Measurements from ENCODE around the gene BCAS3.

BCAS3 gene

DNA sequence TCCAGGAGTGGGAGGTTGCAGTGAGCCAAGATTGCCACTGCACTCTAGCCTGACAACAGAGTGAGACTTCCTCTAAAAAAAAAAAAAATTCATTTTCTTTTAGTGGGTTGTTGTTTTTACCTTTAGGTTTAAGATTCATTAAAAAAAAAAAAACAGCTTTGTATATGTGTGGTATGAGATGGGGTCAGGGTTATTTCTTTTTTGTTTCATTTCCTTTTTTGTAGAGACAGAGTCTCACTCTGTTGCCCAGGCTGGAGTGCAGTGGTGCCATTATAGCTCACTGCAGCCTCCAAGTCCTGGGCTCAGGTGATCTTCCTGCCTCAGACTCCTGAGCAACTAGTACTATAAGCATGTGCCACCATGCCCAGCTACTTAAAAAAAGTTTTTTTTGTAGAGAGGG is 47.0 kb downstream of the BCAS3 start:
- POLR2A ChIA-PET: no interaction called here
- CTCF ChIA-PET: no interaction called here
- no peak for DNase-seq (ENCODE audit: extremely low spot score)
- TF ChIP-seq, protein P1, sequence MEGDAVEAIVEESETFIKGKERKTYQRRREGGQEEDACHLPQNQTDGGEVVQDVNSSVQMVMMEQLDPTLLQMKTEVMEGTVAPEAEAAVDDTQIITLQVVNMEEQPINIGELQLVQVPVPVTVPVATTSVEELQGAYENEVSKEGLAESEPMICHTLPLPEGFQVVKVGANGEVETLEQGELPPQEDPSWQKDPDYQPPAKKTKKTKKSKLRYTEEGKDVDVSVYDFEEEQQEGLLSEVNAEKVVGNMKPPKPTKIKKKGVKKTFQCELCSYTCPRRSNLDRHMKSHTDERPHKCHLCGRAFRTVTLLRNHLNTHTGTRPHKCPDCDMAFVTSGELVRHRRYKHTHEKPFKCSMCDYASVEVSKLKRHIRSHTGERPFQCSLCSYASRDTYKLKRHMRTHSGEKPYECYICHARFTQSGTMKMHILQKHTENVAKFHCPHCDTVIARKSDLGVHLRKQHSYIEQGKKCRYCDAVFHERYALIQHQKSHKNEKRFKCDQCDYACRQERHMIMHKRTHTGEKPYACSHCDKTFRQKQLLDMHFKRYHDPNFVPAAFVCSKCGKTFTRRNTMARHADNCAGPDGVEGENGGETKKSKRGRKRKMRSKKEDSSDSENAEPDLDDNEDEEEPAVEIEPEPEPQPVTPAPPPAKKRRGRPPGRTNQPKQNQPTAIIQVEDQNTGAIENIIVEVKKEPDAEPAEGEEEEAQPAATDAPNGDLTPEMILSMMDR (IDR thresholded peaks at IDR 0.05; ENCODE audit: control extremely low read depth, extremely low read depth, low read depth, missing control alignments): no peak

DNA sequence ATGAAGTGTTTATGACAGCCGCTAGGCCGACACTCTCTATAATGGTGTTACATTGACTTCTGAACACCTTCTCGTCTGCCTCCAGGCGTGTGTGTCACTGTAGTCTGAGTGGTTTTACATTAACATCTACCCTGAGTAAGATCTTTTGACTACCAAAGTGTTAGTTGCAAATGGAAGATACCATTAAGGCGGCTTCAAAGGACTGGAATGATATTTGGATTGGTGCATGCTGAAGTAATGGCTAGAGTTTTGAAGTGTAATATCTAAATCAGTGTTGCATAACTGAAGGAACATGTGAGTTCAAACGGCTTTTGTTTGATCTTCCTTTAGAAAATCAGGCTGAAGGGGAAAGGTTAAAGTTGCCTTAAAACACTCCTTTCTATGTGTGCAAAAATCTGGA is 52.2 kb downstream of the BCAS3 start:
- DNase-seq (ENCODE audit: extremely low spot score): no peak
- ChIA-PET CTCF (interaction anchor here (4.3 kb wide), 1 partner anchor 9 kb away, joined by 28 read pairs; no protein-coding TSS in a partner anchor), POLR2A (no interaction called here)
- TF ChIP-seq, protein P1 (IDR thresholded peaks at IDR 0.05; ENCODE audit: control extremely low read depth, extremely low read depth, low read depth, missing control alignments): no peak

DNA sequence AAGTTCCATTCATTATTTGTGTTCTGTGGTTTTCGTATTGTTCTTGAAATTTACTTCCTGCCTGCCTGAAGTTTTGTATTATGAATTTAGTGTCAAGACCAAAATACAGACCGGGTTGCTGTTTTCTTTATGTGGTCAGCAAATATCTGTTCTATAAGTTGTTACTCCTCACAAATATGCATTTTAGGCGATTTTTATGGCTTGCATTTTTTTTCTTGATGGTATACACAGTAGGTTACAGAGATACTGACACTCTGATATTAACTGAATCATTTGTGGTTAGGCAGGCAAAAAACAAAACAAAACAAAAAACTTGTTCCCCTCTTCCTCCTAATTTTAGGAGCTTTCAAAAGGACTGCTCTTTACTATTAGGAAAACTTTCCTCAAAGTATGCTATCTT is 52.6 kb downstream of the BCAS3 start:
- no peak for DNase-seq (ENCODE audit: extremely low spot score)
- POLR2A ChIA-PET: no interaction called here
- CTCF ChIA-PET: interaction anchor here (4.3 kb wide), 1 partner anchor 10 kb away, joined by 28 read pairs; no protein-coding TSS in a partner anchor
- TF ChIP-seq, protein P1 (IDR thresholded peaks at IDR 0.05; ENCODE audit: control extremely low read depth, extremely low read depth, low read depth, missing control alignments): no peak

DNA sequence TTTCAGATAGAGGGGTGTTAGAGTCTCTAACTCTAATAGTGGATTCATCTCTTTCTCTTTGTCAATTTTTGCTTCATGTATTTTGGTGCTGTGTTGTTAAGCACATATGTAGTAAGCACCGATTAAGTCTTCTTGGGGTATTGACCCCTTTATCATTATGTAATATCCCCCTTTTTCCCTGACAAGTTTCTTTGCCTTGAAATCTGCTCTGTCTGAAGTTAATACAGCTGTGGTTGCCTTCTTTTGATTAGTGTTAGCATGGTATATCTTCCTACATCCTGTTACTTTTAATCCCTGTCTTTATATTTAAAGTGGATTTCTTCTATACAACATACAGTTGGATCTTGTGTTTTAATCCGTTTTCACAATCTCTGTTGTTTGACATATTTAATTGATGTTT is 60.6 kb downstream of the BCAS3 start:
- POLR2A ChIA-PET: no interaction called here
- TF ChIP-seq, protein P1 (IDR thresholded peaks at IDR 0.05; ENCODE audit: control extremely low read depth, extremely low read depth, low read depth, missing control alignments): no peak
- DNase-seq (ENCODE audit: extremely low spot score): no peak
- CTCF ChIA-PET: no interaction called here

DNA sequence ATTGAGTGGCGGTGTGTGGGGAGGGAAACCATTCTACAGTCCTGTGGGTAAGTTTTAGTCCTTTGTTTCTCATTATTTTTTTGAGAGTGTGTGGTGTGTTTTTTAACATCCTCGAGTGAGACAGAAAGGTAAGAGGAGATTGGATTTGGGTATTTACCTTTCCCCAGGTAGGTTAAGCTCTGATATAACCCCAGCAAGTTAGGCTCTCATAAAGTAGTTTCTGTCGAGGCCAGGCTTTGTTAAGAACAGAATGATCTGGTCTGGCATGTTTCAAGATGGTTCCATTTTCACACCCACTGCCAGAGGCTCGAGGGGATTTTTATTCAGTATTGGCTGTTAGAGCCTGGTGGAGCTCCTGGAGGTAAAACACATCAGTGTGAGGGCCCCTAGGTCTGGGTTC is 62.9 kb downstream of the BCAS3 start:
- ChIA-PET POLR2A (no interaction called here), CTCF (interaction anchor here (2.0 kb wide), 1 partner anchor 20 kb away, joined by 7 read pairs; no protein-coding TSS in a partner anchor)
- no peak for DNase-seq (ENCODE audit: extremely low spot score)
- TF ChIP-seq, protein P1 (IDR thresholded peaks at IDR 0.05; ENCODE audit: control extremely low read depth, extremely low read depth, low read depth, missing control alignments): no peak

DNA sequence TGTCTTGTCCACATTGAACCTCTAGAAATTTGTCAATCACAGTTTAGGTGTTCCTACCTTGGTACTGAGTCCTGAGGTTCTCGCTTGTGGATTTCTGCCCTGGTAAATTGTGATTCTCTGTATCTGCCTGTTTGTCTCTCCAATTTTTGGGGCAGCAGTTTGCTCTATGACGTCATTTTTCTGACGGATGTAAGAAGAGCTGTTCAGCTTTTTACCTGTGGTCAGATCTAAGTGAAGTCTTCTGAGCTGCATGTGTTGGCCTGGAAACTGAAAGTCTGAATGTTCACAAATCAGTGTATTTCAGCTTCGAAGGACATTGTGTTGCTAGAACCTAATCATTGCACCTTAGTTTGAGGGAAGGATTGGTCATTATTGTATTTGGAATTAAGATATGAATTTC is 63.4 kb downstream of the BCAS3 start:
- CTCF ChIA-PET: interaction anchor here (2.0 kb wide), 1 partner anchor 20 kb away, joined by 7 read pairs; no protein-coding TSS in a partner anchor
- TF ChIP-seq, protein P1 (IDR thresholded peaks at IDR 0.05; ENCODE audit: control extremely low read depth, extremely low read depth, low read depth, missing control alignments): no peak
- DNase-seq (ENCODE audit: extremely low spot score): no peak
- POLR2A ChIA-PET: no interaction called here

DNA sequence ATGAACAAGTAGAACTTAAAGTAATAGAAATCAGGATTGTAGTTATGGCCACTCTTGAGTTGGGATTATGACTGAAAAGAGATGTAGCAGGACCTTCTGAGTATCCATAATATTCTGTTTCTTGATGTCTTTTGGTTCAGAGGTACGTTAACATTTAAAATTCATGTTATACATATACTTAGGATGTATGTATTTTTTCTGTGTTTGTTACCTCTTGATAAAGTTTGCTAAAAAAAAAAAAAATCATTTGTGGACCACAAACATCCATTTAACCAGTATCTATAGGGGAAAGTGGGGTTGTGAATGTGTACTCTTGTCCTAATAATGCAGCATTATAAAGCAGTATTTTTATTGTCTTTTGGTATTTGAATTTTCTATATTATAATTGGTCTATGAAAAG is 65.6 kb downstream of the BCAS3 start:
- CTCF ChIA-PET: interaction anchor here (4.1 kb wide), 1 partner anchor 23 kb away, joined by 13 read pairs; no protein-coding TSS in a partner anchor
- POLR2A ChIA-PET: no interaction called here
- TF ChIP-seq, protein P1 (IDR thresholded peaks at IDR 0.05; ENCODE audit: control extremely low read depth, extremely low read depth, low read depth, missing control alignments): no peak
- DNase-seq (ENCODE audit: extremely low spot score): no peak
